ENCODE measurements around the gene METTL25B.

- TF ChIP-seq, protein P1, sequence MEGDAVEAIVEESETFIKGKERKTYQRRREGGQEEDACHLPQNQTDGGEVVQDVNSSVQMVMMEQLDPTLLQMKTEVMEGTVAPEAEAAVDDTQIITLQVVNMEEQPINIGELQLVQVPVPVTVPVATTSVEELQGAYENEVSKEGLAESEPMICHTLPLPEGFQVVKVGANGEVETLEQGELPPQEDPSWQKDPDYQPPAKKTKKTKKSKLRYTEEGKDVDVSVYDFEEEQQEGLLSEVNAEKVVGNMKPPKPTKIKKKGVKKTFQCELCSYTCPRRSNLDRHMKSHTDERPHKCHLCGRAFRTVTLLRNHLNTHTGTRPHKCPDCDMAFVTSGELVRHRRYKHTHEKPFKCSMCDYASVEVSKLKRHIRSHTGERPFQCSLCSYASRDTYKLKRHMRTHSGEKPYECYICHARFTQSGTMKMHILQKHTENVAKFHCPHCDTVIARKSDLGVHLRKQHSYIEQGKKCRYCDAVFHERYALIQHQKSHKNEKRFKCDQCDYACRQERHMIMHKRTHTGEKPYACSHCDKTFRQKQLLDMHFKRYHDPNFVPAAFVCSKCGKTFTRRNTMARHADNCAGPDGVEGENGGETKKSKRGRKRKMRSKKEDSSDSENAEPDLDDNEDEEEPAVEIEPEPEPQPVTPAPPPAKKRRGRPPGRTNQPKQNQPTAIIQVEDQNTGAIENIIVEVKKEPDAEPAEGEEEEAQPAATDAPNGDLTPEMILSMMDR (conservative IDR thresholded peaks at IDR 0.05) = no peak
- no peak for TF ChIP-seq EZH2 (IDR thresholded peaks at IDR 0.05; ENCODE audit: low read depth)
Observed at GRCh38 chr1:156697481-156697880, 30.8 kb upstream of the METTL25B start.

Measured in PC-9 (cell line).